NT2/D1 (cell line): Measurements from ENCODE around the gene GCG.

Experiments used
- DNase-seq: peaks from one replicate; pipeline ENCODE4 v3.0.0-alpha.2; 2011; ENCODE audit warnings: low read depth, low spot score
- H3K27me3 ChIP-seq: 2 replicates; pipeline ENCODE4 v1.6.0; 2011; ENCODE audit warnings: mild to moderate bottlenecking; ENCODE audit not compliant: insufficient read length, insufficient read depth
- H3K36me3 ChIP-seq: 2 replicates; pipeline ENCODE4 v1.6.1; 2011; ENCODE audit warnings: mild to moderate bottlenecking, low read length, mixed read lengths; ENCODE audit not compliant: insufficient read depth, insufficient read length
- H3K4me1 ChIP-seq: 2 replicates; pipeline ENCODE4 v1.5.1; 2011; ENCODE audit not compliant: insufficient read depth, insufficient read length
- H3K4me3 ChIP-seq: 2 replicates; pipeline ENCODE4 v1.5.1; 2011; ENCODE audit warnings: low read depth; ENCODE audit not compliant: insufficient read length
- H3K9ac ChIP-seq: 2 replicates; pipeline ENCODE4 v1.6.0; 2011; ENCODE audit warnings: low read depth; ENCODE audit not compliant: insufficient read length
- H3K9me3 ChIP-seq: 2 replicates; pipeline ENCODE4 v1.5.1; 2011; ENCODE audit warnings: mild to moderate bottlenecking, low read length; ENCODE audit not compliant: insufficient read depth
- SUZ12 ChIP-seq: IDR thresholded peaks from 2 replicates; pipeline ENCODE4 v1.6.1; 2011; ENCODE audit not compliant: insufficient read length, insufficient read depth; ENCODE audit errors: extremely low read depth
- YY1 ChIP-seq: IDR thresholded peaks from 2 replicates; pipeline ENCODE4 v1.6.1; 2011; ENCODE audit not compliant: insufficient read length, insufficient read depth
- ZNF274 ChIP-seq: IDR thresholded peaks from 2 replicates; pipeline ENCODE4 v1.6.1; 2011; ENCODE audit warnings: mild to moderate bottlenecking, low read depth, low read length

The GCG gene

GRCh38 chr2:162152147-162152546 is at the start of gene GCG:
TSS of gene GCG (minus strand) at chr2:162152247. CDS start at chr2:162149178, 3,069 bp downstream.
- Histone ChIP-seq H3K4me1 (no peaks in the 10 kb centered on the region), H3K9me3 (no peaks in the 10 kb centered on the region), H3K36me3 (no peaks in the 10 kb centered on the region), H3K9ac (no peak within 1 kb of the TSS), H3K27me3 (no peaks in the 10 kb centered on the region), H3K4me3 (no peak within 1 kb of the TSS)
- no peak for TF ChIP-seq YY1
- TF ChIP-seq SUZ12, result no peak
- TF ChIP-seq ZNF274, result no peak
- no peak for DNase-seq

DNA sequence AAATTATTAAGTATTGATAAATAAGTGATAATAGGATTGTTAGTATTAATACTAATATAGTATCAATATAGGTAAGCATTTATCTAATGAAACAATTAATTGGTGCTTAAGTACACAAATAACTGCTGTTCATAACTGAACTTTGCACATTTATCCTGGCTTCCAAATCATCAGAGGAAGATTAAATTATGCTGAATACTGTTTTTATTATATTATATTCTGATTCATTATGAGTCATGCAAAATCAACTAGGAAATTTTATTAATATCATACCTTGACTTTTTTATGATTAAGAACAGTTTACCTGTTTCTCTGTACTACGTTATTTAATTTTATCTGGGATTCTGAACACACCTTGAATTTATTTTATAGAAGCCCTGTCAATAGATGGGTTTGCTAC is 48.6 kb upstream of the GCG start:
- H3K9ac ChIP-seq, result no peak overlapping the region
- no peaks in the 10 kb centered on the region for H3K4me1 ChIP-seq
- no peaks in the 10 kb centered on the region for H3K27me3 ChIP-seq
- DNase-seq, result no peak
- TF ChIP-seq SUZ12 (no peak), ZNF274 (no peak), YY1 (no peak)
- H3K9me3 ChIP-seq, result no peaks in the 10 kb centered on the region
- no peak overlapping the region for H3K4me3 ChIP-seq
- no peaks in the 10 kb centered on the region for H3K36me3 ChIP-seq

DNA sequence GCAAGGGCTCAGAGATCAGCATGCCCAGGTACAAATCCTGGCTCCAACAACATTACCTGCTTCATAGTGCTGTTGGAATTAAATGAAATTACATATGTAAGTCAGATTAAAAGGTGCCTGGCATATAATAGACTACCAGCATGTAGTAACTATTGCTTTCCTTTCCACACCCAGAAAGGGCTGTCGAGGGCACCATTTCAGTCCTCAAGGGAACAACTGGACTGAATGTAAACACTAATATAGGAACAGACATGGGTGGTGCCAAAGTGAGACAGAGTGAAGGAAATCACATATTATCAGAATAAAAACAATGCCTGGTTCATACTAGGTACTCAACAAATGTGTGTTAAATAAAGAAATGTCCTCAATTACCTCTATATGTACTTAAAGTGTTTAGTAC is 47.9 kb upstream of the GCG start:
- no peak for DNase-seq
- Histone ChIP-seq H3K36me3 (no peaks in the 10 kb centered on the region), H3K9ac (no peak overlapping the region), H3K4me3 (no peak overlapping the region), H3K4me1 (no peaks in the 10 kb centered on the region), H3K9me3 (no peaks in the 10 kb centered on the region), H3K27me3 (no peaks in the 10 kb centered on the region)
- no peak for TF ChIP-seq YY1
- no peak for TF ChIP-seq ZNF274
- no peak for TF ChIP-seq SUZ12

DNA sequence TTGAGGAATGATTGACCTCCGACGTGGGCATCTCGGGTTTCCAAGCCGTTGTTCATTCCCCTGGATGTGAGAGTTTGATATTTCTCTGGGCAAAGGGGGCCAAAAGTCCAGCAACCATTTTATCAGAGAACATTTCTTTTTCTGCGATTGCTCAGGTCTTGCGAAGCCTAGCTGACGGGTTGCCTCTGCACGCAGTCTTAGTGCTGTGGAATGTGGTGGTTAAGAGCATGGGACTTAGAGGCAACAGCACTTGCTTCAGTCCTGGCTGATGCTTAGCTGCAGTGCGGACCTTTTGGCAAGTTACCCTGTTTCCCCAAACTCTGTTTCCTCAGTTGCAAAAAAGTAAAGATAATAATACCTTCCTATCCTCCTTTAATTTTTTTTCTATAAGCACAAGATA is 46.2 kb upstream of the GCG start:
- H3K4me1 ChIP-seq, result no peaks in the 10 kb centered on the region
- no peak overlapping the region for H3K9ac ChIP-seq
- no peaks in the 10 kb centered on the region for H3K36me3 ChIP-seq
- H3K4me3 ChIP-seq, result no peak overlapping the region
- TF ChIP-seq ZNF274, result no peak
- no peak for TF ChIP-seq SUZ12
- TF ChIP-seq YY1, result no peak
- H3K9me3 ChIP-seq, result no peaks in the 10 kb centered on the region
- DNase-seq, result no peak
- H3K27me3 ChIP-seq, result no peaks in the 10 kb centered on the region

- H3K36me3 ChIP-seq, result no peaks in the 10 kb centered on the region
Measured at GRCh38 chr2:162197069-162197825, 45.2 kb upstream of the GCG start.

DNA sequence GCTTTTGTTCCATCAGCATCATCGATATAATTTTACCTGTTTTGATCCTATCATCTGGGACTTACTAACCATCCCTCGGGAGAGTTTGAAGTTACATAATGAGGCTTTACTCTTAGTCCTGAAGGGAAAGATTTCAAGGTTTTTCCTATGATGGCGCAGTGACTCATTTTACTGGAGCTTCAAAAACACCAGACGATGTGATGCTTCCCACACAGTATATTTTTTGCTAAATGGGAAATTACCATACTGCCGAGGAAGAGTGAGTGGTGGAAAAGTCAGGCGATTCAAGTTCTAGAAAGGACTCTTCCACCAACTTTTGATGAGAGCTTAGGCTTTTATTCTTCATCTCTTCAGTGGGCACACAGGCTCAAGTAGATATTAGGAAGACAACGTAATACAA is 44.6 kb upstream of the GCG start:
- TF ChIP-seq ZNF274 (no peak), SUZ12 (no peak), YY1 (no peak)
- H3K9me3 ChIP-seq, result no peaks in the 10 kb centered on the region
- H3K36me3 ChIP-seq, result no peaks in the 10 kb centered on the region
- H3K27me3 ChIP-seq, result no peaks in the 10 kb centered on the region
- no peak for DNase-seq
- no peaks in the 10 kb centered on the region for H3K4me1 ChIP-seq
- H3K4me3 ChIP-seq, result no peak overlapping the region
- H3K9ac ChIP-seq, result no peak overlapping the region

More at GRCh38 chr2:162197069-162197825, 45.2 kb upstream of the GCG start:
- DNase-seq, result no peak
- Histone ChIP-seq H3K27me3 (no peaks in the 10 kb centered on the region), H3K4me3 (no peak overlapping the region), H3K9ac (no peak overlapping the region), H3K9me3 (no peaks in the 10 kb centered on the region), H3K4me1 (no peaks in the 10 kb centered on the region)
- TF ChIP-seq YY1, result no peak
- TF ChIP-seq ZNF274, result no peak
- TF ChIP-seq SUZ12, result no peak

DNA sequence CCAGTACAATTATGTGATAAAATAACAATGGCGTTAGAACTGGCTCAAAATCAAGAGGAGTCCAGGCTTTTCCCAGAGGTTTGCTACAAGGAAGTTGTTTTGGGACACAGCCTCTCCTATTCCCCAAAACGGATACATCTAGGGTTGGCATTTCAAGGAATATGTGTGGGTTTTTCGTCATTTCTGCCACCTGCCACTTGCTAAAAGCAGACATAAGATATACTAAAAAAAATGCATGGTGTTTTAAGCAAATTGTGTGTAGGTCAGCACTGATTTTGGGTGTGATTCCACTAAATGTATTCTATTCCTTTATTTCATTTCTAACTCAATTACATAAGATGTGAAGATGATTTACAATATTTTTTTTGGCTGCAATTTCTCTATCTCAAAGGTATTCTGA is 36.4 kb upstream of the GCG start:
- no peaks in the 10 kb centered on the region for H3K36me3 ChIP-seq
- no peak overlapping the region for H3K4me3 ChIP-seq
- H3K4me1 ChIP-seq, result no peaks in the 10 kb centered on the region
- no peak overlapping the region for H3K9ac ChIP-seq
- TF ChIP-seq ZNF274 (no peak), YY1 (no peak), SUZ12 (no peak)
- DNase-seq, result no peak
- no peaks in the 10 kb centered on the region for H3K9me3 ChIP-seq
- no peaks in the 10 kb centered on the region for H3K27me3 ChIP-seq

DNA sequence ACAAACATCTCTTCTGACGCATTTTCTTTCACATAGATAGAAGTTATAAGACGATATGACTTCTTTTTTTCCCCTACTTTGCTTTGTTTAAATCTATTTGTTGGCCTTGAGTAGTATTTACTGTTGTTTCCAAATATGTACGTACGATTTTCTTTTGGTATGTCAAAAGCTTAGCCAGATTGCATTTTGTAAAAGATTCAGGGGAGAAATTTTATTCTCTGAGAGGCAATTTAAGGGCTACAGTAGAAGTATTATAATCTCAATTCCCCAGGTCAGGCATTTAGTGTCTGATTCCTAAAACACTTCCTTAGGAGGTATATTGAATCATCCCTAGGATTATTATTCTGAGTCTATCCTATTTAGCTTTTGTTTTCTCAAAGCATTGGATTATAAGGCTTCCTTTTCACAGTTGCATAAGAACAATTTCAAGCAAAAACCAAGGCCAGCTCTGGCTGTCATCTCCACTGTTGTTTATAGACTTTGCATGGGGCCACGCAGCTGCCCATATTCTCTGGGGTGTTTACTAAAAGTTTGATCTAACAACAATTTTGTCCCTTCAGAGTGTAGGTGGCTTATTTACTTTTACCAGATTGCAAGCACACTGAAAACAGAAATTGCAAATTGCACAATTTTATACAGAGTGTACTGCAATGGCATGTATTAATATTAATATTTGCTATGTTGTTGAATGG is 33.6 kb upstream of the GCG start:
- no peaks in the 10 kb centered on the region for H3K9me3 ChIP-seq
- H3K4me3 ChIP-seq, result no peak overlapping the region
- H3K36me3 ChIP-seq, result no peaks in the 10 kb centered on the region
- H3K4me1 ChIP-seq, result no peaks in the 10 kb centered on the region
- DNase-seq, result no peak
- H3K27me3 ChIP-seq, result no peaks in the 10 kb centered on the region
- no peak for TF ChIP-seq YY1
- no peak for TF ChIP-seq ZNF274
- no peak for TF ChIP-seq SUZ12
- no peak overlapping the region for H3K9ac ChIP-seq
